Activated naive CD8-positive, alpha-beta T cell treated with anti-CD3 and anti-CD28 coated beads, Interleukin-2, amount 50 U/mL, for 16 hours (primary cell): Measurements from ENCODE around the gene RNF213.
"Not testable (repeated sequence)": the region's sequence is repeated elsewhere in the genome, so short reads cannot be mapped to it uniquely, and the experiment has no call there.

Source experiments
- DNase-seq: peaks from one replicate; pipeline ENCODE4 v3.0.0-alpha.2; 2020; ENCODE audit warnings: low read depth, low spot score

The RNF213 gene

DNA sequence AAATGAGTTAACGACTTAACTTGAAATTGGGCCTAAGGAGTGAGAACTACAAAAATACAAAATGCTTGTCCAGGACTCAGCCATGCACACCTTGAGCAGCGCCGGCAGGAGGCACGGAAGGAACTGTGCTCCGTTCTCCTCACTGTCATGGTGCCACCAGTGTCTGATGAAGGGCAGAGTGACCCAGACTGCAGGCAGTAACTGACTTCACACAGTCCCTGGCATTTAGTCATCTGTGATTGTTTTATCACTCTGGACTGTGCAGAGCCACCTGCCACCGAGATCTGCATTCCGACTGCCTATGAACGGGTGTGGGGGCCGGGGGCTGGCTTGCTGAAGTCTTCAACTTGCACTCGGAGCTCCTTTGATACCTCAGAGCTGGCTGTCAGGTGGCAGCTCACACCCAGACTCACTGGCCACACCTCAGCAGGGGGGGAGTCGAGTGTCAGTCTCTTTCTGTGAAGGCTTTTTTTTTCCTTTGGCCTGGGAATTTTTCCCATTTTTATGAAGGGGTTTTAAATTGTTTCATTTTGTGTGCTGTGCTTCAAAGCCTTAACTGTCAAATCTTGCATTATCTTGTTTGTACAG is 134.1 kb downstream of the RNF213 start:
- no peak for DNase-seq

- no peak for DNase-seq
These were observed 134.9 kb downstream of the RNF213 start for GRCh38 chr17:80395402-80396151.

DNA sequence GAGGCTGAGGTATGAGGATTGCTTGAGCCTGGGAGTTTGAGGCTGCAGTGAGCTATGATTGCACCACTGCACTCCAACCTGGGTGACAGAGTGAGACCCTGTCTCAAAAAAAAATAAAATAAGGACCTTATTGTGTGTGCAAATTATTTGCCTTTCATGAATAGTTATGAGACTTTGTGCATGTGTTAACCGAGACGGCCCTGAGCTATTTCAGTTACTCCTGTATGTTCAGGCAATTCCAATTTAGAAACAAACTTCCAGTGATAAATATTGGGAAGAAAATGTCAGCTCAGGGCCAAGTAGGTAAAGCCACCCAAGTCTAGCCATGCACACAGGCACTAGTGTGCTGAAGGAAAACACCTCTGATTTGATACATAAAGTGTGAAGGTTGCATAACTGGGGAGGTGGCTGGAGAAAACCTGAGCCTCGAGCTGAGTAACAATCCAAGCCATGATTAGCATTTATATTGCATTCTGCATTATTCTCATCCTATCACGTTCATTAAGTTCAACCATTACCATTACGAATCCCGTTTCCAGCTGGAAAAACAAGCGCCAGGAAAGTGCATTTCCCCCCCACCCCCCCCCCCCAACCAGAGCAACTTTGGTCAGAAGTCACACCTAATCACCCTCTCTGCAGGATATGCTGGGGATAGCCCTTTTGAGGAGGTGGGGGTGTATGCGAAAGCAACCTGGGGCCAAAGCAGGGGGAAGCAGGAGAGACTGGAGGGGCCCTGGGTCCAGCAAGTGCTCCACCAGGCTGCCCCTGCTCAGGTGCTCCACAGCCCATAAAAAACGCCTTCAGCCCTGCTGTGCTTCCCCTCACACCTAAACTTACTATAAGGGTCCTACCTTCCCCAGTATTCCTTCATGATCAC is 135.7 kb downstream of the RNF213 start:
- DNase-seq: no peak

- no peak for DNase-seq
These were observed 136.4 kb downstream of the RNF213 start for GRCh38 chr17:80397034-80397387.

DNA sequence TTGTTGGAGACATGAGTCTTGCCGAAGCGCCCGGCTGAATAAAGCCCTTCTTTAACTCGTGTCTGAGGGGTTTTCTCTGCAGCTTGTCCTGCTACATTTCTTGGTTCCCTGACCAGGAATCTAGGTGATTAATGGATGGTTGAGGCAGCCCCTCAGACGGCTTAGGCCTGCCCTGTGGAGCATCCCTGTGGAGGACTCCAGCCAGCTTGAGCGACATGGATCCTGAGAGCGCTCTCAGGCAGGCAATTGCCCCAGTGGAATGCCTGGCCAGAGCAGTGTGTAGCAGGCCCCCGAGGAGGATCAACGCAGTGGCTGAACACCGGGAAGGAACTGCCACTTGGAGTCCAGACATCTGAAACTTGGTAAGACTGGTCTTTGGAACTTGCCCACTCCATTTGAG is 137.0 kb downstream of the RNF213 start:
- no peak for DNase-seq

DNA sequence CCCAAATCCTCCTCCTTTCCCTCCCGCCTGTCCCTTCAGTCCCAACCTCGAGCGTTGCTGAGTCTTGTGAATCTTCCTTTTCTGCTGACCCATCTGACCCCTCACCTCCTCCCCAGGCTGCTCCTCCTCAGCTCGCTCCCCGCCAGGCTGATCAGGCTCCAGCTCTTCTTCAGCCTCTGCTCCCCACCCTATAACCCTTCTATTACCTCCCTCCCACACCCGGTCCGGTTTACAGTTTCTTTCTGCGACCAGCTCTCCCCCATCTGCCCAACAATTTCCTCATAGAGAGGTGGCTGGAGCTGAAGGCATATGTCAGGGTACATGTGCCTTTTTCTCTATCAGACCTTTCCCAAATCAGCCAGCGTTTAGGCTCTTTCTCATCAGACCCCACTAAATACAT is 140.4 kb downstream of the RNF213 start:
- DNase-seq: not testable (repeated sequence)

DNA sequence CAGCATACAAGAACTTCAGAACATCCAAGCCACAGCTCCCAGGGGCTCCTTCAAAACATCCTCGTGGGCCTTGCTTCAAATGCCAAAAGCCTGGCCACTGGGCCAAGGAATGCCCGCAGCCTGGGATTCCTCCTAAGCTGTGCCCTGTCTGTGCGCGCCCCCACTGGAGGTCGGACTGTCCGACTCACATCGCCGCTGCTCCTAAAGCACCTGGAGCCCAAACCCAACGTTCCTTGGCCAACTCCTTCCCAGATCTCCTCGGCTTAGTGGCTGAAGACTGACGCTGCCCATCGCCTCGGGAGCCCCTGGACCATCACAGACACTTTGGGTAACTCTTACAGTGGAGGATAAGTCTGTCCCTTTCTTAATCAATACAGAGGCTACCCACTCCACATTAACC is 141.4 kb downstream of the RNF213 start:
- not testable (repeated sequence) for DNase-seq

GRCh38 chr17:80402959-80403358 is 142.3 kb downstream of the RNF213 start:
- DNase-seq: no peak

GRCh38 chr17:80406146-80406545 is 145.5 kb downstream of the RNF213 start:
- DNase-seq: no peak

DNA sequence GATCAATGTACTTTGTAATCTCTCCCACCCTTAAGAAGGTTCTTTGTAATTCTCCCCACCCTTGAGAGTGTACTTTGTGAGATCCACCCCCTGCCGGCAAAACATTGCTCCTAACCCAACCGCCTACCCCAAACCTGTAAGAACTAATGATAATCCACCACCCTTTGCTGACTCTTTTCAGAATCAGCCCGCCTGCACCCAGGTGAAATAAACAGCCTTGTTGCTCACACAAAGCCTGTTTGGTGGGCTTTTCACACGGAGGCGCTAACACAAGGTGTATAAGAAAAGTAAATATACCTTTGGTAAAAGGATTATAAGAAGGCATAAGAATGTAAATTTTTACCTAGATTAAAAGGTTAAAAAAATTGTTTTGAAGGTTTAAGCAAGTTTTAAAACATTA is 147.3 kb downstream of the RNF213 start:
- not testable (repeated sequence) for DNase-seq

GRCh38 chr17:80408872-80409271 is 148.2 kb downstream of the RNF213 start:
- DNase-seq: no peak

GRCh38 chr17:80409626-80410025 is 149.0 kb downstream of the RNF213 start:
- no peak for DNase-seq

DNA sequence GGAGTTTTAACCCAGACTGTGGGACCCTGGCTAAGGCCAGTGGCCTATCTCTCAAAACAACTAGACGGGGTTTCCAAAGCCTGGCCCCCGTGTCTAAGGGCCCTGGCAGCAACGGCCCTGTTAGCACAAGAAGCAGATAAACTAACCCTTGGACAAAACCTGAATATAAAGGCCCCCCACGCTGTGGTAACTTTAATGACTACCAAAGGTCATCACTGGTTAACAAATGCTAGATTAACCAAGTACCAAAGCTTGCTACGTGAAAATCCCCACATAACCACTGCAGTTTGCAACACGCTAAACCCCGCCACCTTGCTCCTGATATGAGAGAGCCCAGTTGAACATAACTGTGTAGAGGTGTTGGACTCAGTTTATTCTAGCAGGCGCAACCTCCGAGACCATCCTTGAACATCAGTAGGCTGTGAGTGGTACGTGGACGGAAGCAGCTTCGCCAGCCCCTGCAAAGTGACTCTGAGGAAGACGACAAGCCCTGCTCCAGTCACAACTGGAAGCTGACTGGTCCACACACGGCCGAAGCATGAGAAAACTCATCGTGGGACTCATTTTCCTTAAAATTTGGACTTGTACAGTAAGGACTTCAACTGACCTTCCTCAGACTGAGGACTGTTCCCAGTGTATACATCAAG is 149.9 kb downstream of the RNF213 start:
- not testable (repeated sequence) for DNase-seq

GRCh38 chr17:80413771-80414507 is 153.3 kb downstream of the RNF213 start:
- no peak for DNase-seq

DNA sequence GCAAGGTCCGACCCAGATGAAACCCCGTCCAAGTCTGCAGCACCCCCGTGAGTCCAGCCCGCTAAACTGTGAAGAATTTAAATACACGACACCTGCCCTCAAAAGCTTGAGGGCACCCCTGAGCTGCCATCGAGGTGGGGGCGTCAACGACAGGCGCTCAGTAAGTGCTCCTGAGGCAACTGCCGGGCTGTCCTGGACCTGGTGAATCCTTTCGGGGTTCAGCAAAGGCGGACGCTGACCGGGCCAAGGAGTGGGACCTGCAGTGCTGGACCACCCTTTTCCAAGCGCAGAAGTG is 153.8 kb downstream of the RNF213 start:
- no peak for DNase-seq

- peak; percentile 86 for DNase-seq
These were observed 154.4 kb downstream of the RNF213 start, which contains the start of gene ENDOV for GRCh38 chr17:80414803-80415625. TSS of gene ENDOV (plus strand) at chr17:80415167. CDS start at chr17:80415195, 28 bp downstream.

GRCh38 chr17:80415626-80416137 is 155.0 kb downstream of the RNF213 start:
- DNase-seq: no peak

- DNase-seq: no peak
These were observed 155.7 kb downstream of the RNF213 start for GRCh38 chr17:80416260-80416939.

DNA sequence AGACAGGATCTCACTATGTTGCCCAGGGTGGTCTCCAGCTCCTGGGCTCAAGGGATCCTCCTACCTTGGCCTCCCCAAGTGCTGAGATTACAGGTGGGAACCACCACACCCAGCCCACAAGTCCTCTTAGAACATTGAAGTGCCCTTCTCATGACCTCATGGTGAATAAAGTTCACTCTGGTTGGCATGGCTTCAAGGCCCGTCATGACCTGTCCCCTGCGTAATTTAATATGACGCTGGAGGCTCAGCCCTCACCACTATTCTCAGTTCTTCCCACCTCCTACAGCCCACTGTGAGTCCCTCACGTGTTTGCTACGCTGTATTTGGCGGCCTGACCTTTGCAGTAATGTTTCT is 156.3 kb downstream of the RNF213 start:
- DNase-seq: no peak

- no peak for DNase-seq
These were observed 157.9 kb downstream of the RNF213 start for GRCh38 chr17:80418589-80418988.
